SH-SY5Y (cell line): ENCODE measurements around the gene BMP4.

ENCODE experiments used
- GATA2 ChIP-seq: IDR thresholded peaks from 2 replicates; pipeline ENCODE4 v1.6.1; 2011; ENCODE audit warnings: mild to moderate bottlenecking, low read depth, low read length
- GATA3 ChIP-seq: IDR thresholded peaks from 2 replicates; pipeline ENCODE4 v1.6.1; 2011; ENCODE audit warnings: low read depth, mild to moderate bottlenecking, low read length, moderate library complexity

- TF ChIP-seq GATA3 (no peak), GATA2 (no peak)
Observed at GRCh38 chr14:53946071-53946403, 10.6 kb downstream of the BMP4 start.
